SHP77 (cell line): ENCODE data around the gene SEC14L2.
A peak's percentile ranks its signal among the peaks of the same experiment; 100 is the strongest.

Experiments
- DNase-seq, 2 experiments: peaks; one replicate each; lab custom pipeline; 2025; lab: John Stamatoyannopoulos, UW

The SEC14L2 gene

DNA sequence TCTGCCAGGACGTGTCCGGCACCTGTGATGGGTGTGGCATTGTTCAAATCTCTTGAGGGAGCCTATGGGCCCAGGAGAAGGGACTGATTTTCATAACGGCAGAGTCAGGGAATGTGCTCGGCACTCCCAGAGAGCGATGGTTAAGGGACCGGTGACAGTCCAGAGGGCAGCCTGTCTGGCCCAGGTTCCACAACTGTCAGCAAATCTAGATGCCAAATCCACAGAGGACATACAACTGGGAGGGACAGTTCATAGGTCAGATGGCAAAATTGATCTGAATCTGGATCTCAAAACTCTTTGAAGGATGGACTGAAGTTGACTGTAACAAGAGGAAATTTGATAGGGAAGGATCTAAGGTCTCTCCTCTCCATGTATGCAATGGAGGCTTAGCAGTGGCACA is 7.5 kb downstream of the SEC14L2 start:
- DNase-seq: no peak

DNA sequence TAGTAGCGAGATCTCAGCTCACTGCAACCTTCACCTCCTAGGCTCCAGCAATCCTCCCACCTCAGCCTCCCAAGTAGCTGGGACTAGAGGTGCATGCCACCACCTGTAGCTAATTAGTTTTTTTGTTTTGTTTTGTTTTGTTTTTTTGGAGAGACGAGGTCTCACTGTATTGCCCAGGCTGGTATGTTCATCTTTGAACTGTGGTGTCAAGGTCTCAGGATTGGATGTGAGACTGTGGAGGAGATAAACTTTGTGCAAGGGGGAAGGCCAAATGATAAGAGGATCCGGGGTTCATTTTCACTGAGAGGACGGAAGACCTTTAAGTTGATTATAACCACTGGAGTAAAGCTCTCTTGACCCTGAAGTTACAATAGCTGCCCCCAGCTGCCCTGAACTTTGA is 8.9 kb downstream of the SEC14L2 start:
- no peak for DNase-seq

DNA sequence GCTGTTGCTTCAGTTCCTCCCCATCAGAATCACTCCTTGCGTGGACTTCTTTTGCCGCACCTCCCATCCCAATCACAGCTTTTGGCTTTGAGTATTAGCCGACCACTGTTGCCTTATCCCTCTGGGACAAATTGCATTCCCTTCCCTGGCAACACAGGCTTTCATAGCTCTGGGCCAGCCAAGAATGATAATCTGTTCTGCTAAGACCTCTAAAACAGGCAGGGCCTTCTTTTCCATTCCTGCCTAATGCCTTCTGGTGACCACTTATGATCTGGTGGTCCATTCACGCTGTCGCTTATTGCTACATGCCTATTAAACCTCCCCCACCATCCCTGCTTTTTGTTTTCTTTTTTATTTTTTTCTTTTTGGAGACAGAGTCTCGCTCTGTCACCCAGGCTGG is 9.6 kb downstream of the SEC14L2 start:
- DNase-seq: no peak

DNA sequence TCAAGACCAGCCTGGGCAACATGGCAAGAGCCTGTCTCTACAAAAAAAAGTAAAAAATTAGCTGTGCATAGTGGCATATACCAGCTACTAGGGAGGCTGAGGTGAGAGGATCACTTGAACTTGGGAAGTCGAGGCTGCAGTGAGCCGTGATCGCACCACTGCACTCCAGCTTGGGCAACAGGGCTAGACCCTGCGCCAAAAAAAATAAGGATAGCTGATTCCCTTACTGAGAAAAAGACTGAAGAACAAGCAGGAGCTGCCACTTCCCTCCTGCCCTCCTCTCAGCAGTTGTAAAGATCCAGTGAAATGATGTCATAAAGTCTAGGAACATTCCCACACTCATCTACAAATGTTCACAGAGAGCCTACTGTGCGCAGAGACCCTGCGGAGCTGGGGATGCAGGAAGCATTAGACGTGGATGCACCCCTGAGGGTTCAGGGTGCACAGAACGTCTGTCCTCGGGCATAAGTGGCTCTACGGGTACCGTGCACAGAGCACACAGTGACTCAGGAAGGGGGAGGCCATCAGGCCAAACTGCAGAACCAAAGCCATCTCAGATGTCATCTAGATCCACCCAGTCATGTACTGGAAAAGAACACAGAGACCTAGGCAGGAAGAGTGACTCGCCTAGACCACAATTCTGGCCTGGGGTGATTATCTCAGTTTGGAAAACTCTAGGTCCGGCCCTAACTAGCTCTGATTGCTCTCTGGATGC is 11.7 kb downstream of the SEC14L2 start:
- DNase-seq: no peak

DNA sequence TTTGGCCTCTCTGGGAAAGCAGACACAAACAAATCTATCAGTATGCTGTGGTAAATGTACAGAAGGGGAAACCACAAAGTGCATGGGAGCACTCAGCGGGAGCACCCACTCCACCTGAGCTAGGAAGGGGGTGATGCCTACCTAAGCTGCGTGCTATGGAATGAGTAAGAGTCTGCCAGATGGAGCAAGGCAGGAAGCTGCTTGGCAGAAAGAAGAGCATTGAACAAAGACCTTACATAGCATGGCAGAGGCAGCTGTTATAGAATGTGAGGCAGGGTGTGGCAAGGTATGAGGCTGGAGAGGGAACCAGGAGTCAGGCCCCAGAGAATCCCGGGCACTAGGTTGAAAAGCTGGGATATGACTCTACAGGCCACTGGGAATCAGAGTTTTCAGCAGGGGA is 15.0 kb downstream of the SEC14L2 start:
- DNase-seq: no peak

DNA sequence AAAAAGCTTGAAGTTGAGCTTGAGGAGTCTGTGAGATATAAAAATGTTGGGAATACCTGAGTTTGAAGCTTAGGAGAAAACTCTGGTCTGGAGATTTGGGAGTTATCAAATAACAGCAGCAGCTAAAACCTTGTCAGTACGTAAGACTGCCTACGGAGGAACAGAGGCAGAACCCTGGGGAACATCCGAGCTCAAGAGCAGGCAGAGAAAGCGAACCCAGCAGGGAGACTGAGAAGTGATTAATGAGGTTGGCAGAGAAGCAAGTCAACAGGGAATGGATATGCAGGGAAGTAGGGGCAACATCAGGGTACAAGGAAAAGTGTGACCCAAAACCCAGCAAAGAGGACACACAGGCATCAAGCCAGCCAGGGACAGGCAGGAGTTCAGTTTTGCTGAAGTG is 16.2 kb downstream of the SEC14L2 start:
- no peak for DNase-seq

DNA sequence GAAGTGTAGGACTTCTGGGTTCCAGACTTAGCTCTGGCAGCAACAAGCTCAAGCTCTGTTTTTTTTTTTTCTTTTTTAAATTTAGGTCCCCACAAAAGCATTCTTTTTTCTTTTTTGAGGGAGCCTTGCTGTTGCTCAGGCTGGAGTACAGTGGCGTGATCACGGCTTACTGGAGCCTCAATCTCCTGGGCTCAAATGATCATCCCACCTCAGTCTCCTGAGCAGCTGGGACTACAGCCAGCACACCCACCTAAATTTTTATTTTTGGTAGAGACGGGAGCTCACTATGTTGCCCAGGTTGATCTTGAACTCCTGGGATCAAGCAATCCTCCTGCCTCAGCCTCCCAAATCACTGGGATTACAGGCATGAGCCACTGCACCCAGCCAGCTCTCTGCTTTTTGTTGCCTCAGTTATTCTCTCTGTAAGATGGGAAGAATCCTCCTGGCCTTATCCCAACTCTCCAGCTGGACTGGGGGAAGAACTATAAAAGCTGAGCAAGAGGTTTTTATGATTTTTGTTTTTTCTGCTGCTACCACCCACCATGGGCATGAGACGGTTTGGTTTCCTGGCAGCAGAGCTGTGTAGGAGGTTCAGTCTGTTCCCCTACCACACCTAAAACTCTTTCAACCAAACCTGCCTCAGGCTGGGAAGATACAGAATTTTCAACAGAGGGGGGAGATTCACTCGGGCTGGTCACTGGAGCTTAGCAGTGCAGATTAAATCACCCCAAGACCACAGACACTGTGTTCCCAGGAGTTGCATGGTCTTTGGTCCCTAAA is 17.1 kb downstream of the SEC14L2 start:
- DNase-seq: no peak

DNA sequence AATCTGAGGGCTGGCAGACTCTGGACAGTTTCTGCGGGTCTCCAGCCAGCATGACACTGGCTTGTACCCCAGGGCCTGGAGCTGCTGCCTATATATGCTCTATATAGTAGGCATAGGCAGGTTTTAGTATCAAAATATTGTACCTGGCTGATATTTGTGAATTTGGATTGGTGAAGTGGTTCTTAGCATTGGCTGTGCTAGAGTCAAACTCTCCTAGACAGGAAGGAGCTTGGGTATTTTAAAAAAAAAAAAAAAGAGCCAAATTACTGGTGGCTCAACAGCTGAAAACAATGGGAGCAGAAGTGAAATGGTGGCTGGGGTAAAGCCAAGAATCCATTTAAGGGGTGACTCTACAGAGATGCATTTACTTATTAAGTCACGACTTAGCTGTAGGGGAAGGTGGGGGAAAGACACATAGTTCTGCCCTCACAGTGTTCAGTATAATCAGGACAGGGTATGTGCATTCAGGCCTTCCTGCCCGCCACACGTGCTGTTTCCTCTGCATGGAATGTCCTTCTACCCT is 17.8 kb downstream of the SEC14L2 start:
- DNase-seq: no peak

DNA sequence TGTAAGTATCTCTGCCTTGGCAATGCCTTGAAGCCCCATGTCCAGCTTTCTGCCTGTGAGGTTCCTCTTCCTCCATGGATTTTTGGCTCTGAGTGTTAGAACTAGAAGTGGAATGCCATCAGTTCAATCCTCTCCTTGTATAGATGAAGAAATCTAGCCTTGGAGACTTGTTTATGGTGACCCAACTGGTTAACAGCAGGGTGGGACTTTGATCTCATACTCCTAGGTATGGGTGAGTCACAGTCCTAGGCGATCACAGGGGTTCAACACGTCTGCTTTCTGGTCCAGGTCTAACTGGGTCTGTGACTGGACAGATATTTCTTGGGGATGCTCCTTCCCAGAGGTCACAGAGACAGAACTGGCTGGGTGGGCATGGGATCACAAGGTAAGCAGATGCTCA is 19.6 kb downstream of the SEC14L2 start:
- DNase-seq: no peak

DNA sequence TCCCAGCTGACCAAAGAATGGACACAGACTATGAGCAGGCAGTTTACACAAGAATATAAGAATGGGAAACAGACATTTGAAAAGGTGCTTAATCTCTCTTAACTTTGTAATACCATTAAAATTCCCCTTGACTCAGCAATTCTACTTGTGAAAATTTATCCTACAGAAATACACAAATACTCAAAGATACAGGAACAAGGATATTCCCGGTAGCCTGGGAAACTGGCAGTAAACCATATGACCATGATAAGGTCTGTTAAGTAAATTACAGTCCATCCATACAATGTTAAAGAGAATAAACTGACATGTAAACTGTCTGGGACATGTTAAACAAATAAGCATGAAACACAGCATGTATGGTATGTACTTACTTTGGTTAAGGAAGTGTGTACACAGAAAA is 20.0 kb downstream of the SEC14L2 start:
- no peak for DNase-seq

DNA sequence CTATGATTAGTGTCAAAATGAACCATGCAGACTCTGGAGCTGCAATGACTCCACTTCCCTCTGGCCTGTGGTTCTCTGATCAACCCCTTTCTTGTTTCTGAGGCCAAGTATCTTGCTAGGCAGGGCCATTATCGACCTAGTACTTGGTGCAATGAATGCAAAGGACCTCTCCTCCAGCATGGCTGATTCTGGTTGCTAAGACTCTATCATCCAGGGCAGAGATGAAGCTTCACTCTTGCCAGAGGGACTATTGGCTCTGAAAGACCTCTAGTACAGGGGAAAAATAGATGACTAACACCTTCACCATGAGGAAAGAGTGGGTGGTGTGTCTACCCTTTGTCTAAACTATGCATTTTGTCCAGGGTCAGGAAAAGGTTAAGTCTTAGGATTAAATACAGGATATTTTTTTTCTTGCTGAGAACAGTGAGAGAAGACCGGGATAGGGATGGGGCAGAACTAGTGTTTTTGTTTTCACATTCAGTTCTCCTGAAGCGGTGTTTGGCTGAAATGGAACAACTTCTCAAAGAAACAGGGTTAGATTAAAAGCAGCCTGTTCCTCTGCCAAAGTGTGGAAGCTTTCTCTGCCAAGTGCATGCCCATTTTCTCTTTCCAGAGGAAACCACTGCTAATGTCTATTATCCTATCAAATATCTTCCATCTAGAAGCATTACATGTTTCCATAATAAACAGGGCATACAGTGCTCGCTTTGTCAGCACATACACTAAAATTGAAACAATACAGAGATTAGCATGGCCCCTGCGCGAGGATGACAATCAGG is 23.7 kb downstream of the SEC14L2 start:
- no peak for DNase-seq

DNA sequence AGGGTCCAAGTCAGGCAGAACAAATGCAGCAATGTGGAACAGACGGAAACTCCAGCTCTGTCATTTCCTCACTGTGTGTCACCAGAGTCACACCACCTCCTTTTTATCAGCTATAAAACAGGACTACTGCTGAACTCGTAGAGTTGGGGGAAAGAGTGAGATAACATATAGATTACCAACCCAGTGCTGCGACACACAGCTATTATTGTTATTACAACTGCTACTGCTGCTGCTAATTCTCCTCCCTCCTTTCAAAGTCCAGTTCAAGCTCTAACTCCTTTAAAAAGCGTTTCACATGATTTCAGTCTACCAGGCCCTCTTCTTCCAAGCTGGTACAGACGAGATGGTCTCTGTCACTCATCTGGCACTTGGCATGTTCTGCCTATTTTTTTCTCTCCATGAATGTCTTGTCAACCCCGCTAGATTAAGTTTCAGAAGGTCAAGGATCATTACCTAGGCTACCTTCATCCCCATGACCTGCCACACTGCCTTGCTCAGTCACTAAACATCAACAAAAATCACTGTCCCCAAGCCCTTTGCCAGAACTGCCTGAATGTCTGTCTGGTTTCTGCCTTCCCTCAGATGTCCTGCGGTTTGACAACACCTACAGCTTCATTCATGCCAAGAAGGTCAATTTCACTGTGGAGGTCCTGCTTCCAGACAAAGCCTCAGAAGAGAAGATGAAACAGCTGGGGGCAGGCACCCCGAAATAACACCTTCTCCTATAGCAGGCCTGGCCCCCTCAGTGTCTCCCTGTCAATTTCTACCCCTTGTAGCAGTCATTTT is 25.1 kb downstream of the SEC14L2 start:
- DNase-seq: no peak

DNA sequence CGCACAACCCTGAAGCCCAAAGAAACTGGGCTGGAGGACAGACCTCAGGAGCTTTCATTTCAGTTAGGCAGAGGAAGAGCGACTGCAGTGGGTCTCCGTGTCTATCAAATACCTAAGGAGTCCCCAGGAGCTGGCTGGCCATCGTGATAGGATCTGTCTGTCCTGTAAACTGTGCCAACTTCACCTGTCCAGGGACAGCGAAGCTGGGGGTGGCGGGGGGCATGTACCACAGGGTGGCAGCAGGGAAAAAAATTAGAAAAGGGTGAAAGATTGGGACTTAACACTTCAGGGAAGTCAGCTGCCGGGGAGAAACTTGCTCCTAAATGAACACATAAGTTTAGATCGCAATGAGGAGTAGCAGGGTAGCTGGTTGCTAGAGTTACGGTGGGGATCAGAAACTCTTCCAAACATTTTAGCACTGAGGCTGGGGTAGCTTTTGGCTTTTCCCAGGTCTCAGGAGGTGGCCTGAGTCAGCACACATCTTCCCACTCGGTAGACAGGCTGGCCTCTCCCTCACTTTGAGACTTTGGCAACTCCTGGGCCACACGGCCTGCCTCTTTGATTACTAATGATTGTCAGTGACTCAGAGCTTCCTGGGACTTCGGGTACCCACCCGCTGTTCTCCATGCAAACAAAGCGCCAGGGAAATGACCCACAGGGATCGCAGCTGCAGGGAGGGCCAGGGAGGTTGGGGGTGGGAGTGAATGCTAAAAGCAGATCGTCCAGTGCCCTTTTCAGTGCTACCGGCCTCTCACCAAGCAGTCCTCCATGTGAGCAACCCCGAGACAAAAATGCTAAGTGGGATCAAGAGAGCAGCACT is 25.9 kb downstream of the SEC14L2 start:
- peak; percentile 5 to 26 for DNase-seq

DNA sequence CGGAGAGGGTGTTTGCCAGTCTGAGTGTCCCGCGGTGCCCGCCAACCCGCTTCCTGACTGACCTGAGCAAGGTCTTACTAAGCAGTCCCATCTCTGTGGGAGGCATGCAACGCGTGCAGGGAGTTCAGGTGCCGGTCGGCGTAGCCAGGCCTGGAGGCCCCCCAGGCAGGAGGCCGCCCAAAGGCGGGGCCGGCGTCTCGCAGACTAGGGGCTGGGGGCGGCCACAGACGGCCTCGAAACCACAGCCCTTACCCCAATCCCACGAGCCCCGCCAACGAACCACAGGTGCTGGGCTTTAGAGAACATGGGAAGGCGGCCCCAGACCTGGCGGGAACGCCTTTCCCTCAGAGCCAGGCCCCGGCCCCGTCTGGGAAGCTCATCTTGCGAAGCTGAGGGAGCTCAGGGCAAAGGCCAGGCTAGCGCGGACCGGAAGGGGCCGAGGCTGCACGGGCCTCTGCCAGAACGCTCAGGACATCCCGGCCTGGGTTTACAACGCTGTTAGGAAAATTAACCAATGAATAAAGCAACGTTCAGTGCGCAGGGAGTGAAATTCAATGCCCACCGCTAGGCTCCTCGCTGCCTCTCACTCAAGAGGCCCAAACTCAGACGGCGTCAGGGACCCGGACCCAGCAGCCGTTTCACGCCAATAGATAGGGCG is 26.6 kb downstream of the SEC14L2 start:
- DNase-seq: peak in 1 of 2 experiments; percentile 25

DNA sequence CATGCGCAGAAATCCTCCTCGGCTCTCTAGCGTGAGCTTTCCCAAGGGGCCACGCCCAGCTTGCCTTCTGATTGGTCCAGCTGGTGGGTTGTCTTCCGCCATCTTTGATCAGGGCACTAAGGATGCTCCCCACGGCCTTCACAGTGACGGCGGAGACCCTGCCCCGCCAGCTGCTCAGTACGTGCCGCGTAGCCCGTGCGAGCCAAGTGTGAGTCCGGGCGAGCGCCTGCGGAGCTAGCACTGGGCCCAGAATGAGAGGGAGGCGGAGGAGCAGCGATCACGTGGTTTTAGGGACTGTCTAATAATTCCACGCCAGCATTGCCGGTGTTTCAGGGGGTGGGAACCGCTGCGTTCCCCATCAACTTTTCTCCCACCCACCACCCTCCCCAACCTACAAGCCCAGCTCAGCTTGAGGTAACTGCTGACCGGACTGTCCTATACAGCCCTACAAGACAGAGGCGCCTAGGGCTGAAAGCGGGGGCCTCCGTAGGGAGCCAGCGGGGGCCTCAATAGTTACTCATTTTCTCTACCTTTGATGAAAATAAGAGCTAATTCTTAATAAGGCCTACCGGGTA is 27.2 kb downstream of the SEC14L2 start:
- DNase-seq: peak; percentile 99

DNA sequence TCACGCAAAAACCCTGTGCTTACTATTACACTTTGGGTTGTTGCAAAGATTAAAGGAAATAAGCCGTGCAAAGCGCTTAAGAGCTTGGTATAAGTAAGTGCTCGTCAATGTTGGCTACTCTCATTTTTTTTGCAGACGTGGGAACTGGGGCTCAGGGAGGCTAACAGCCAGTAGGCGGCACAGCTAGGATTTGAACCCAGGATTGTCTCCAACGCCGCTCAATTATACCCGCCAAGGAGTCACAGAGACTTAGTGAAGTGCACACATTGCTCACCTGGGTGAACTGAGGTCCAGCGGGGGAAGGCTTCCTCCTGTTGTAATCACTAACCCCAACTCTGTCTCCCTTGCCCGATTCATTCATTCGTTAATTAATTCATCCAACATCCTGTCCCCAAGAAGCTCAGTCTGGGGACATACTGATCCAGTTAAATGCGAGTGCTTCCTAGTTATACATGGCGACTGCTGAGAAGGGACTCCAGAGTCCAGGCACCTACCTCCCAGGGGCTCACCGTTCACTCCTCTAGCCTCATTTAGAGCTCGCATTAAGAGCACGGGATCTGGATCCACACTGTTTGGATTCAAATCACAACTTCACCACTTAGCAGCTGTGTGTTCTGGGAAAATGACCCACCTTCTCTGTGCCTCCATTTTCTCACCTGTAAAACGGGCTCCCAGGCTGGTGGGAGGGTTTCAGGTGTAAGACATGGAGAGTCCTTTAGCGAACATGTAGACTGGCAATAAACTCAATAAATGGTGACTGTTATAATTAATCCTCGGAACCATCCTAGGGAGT is 27.9 kb downstream of the SEC14L2 start:
- peak; percentile 32 to 33 for DNase-seq

DNA sequence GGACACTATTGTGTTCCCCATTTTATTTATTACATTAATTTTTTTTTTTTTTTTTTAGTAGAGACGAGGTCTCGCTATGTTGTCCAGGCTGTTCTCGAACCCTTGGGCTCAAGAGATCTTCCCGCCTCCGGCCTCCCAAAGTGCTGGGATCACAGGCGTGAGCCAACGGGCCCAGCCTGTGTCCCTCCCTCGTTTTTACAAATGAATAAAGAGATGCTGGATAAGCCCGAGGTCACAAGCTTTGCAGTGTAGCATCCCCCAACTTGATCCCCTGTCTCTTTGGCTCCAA is 28.5 kb downstream of the SEC14L2 start:
- DNase-seq: no peak

DNA sequence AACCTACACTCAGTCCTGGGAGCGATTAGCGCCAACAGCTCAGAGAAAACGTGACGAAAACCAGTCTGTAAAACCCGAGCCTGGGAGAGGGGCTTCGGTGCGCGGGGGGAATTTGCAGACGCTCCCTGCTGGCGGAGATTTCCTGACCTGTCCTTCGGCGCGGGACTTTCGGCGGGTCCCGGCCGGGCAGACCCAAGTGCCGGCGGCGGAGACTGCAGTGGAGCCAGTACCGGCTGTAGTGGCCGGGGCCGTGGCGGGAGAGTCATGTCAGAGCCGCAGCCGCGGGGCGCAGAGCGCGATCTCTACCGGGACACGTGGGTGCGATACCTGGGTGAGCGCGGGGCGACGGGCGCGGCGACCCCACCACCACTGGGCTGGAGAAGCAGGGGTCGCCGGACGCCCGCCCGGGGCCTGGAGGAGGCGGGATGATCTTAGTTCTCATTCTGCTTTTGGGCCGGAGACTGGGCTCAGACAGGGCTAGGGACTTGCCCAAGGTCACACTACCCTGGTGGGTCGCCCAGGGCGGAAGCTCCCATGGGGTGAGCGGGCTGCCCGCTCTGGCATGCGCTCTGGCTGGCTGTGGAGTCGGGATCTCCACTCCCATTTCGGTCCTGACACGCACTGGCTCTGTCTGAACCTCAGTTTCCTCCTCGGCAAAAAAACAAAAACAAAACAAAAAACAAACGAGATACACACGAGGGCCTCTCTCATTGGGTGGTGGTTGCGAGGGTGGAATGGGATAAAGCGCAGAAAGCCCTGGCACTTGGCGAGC is 29.0 kb downstream of the SEC14L2 start, which contains the start of gene MTFP1:
MTFP1 (plus strand) TSS at position 153 of the 772 bp plus-strand sequence; CDS start at position 265, 112 bp downstream.
- peak; percentile 66 to 77 for DNase-seq
